ENCODE measurements around the gene TMEM178A. TPM values are rescaled to one million over a fixed set of nuclear protein-coding genes. Genes with fewer than 3 reads are reported as not detected.

Gene TMEM178A
- total and polyA plus RNA-seq, 2 of the 8 experiments (the other 6 are each of a cell fraction or from before 2014, with no cell fraction given), result 11.2 to 14.9 TPM

DNA sequence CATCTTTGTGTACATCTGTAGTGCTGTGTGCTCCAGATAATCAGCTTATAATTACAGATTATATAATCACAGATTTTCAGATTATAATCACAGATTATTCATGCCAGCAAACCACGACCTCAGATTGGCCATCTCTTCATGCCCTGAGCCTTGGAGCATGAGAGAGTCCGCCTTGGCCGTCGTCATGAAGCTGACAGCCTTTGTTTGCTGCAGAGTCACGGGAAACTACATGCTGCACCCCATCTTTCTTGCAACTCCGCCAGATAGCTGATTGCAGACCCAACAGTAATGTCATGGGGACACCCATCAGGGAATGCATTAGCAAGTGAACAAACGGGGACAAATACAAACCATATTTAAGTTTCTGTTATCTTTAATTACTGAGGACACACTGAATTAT, 7.3 kb downstream of the TMEM178A start:
- Histone ChIP-seq H4K20me1 (replicated peaks in 1 of 2; ENCODE audit: control insufficient read depth in 1 of 2, insufficient read depth in 2 of 2, low read length in 2 of 2) (no peaks in the 10 kb centered on the region), H3K14ac (ENCODE audit: insufficient read length) (no peak overlapping the region), H3K56ac (replicated peaks; ENCODE audit: insufficient read length, low read depth, low read length) (no peak overlapping the region), H3K23ac (ENCODE audit: insufficient read length) (no peak overlapping the region), H3K9ac (replicated peaks in 1 of 4; ENCODE audit: extremely low read depth in 1 of 4, low read depth in 3 of 4, low read length in 3 of 4) (no peak overlapping the region), H3K23me2 (ENCODE audit: low read depth, low read length) (no peaks in the 10 kb centered on the region), H3K4me2 (ENCODE audit: insufficient read depth in 1 of 2, low read depth in 2 of 2, low read length in 2 of 2) (no peak overlapping the region), H2AFZ (ENCODE audit: low read length) (no peak overlapping the region), H3K18ac (ENCODE audit: extremely low read depth, low read length) (no peak overlapping the region), H4K5ac (ENCODE audit: insufficient read length, low read depth, low read length) (no peak overlapping the region), H3K27ac (ENCODE audit: low read depth, low read length) (no peak overlapping the region), H3K9me3 (ENCODE audit: insufficient read depth in 2 of 2, low read depth in 1 of 2, low read length in 1 of 2) (peaks cover 0 to 5% of the 10 kb centered on the region in 2 experiments; a peak in 1 of 4 replicates), H3K4ac (replicated peaks; ENCODE audit: insufficient read length, low read depth, low read length) (no peak overlapping the region), H2BK120ac (replicated peaks; ENCODE audit: low read depth, low read length) (no peak overlapping the region), H2BK20ac (ENCODE audit: low read length) (no peak overlapping the region), H3K4me3 (ENCODE audit: extremely low read depth in 1 of 4, insufficient read depth in 2 of 4, low read depth in 3 of 4, low read length in 4 of 4) (no peak overlapping the region), H3K27me3 (replicated peaks in 1 of 4; ENCODE audit: control insufficient read depth in 3 of 4, extremely low read depth in 1 of 4, insufficient read depth in 3 of 4, low read length in 3 of 4) (no peaks in the 10 kb centered on the region), H4K8ac (ENCODE audit: extremely low read depth, insufficient read depth, low read length) (no peak overlapping the region), H3K79me2 (ENCODE audit: control insufficient read depth in 1 of 2, insufficient read depth in 2 of 2, low read length in 2 of 2) (no peaks in the 10 kb centered on the region), H2AK5ac (ENCODE audit: low read depth, low read length) (no peak overlapping the region), H2BK5ac (ENCODE audit: low read depth, low read length) (no peak overlapping the region), H4K91ac (replicated peaks; ENCODE audit: insufficient read length, low read length) (no peak overlapping the region), H2BK15ac (ENCODE audit: low read length) (no peak overlapping the region), H3K4me1 (replicated peaks in 1 of 4; ENCODE audit: control insufficient read depth in 3 of 4, insufficient read depth in 4 of 4, low read length in 3 of 4) (peaks cover 0 to under 1% (median 0%) of the 10 kb centered on the region in 4 experiments; a peak in 1 of 7 replicates), H2BK12ac (ENCODE audit: low read depth, low read length) (no peak overlapping the region), H3K79me1 (ENCODE audit: low read depth, low read length) (no peaks in the 10 kb centered on the region), H3K36me3 (ENCODE audit: control insufficient read depth in 2 of 4, insufficient read depth in 4 of 4, low read length in 3 of 4) (peaks cover 0 to 3% (median 0%) of the 10 kb centered on the region in 4 experiments; a peak in 1 of 8 replicates)
- FAIRE-seq (no peak), DNase-seq (ENCODE audit: low read depth in 1 of 2, low spot score in 2 of 2) (no peak)
- no peak for TF ChIP-seq CBX5 (IDR thresholded peaks at IDR 0.05; ENCODE audit: low read depth, low read length)
- no peak for TF ChIP-seq SAP30 (IDR thresholded peaks at IDR 0.05; ENCODE audit: insufficient read depth, insufficient replicate concordance, low read length)
- TF ChIP-seq RNF2 (IDR thresholded peaks at IDR 0.05; ENCODE audit: borderline replicate concordance, low read depth, low read length, missing control alignments, poor library complexity, severe bottlenecking), result no peak
- no peak for TF ChIP-seq CHD2 (IDR thresholded peaks at IDR 0.05; ENCODE audit: low read length)
- no peak for TF ChIP-seq TEAD4 (IDR thresholded peaks at IDR 0.05; ENCODE audit: low read depth, low read length)
- TF ChIP-seq, protein P1, sequence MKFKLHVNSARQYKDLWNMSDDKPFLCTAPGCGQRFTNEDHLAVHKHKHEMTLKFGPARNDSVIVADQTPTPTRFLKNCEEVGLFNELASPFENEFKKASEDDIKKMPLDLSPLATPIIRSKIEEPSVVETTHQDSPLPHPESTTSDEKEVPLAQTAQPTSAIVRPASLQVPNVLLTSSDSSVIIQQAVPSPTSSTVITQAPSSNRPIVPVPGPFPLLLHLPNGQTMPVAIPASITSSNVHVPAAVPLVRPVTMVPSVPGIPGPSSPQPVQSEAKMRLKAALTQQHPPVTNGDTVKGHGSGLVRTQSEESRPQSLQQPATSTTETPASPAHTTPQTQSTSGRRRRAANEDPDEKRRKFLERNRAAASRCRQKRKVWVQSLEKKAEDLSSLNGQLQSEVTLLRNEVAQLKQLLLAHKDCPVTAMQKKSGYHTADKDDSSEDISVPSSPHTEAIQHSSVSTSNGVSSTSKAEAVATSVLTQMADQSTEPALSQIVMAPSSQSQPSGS (IDR thresholded peaks at IDR 0.05; ENCODE audit: low read length), result no peak
- TF ChIP-seq SIN3A (conservative IDR thresholded peaks at IDR 0.05 in 1 of 2, IDR thresholded peaks at IDR 0.05 in 1 of 2; ENCODE audit: low read depth in 1 of 2, low read length in 2 of 2), result no peak
- no peak for TF ChIP-seq BCL11A (IDR thresholded peaks at IDR 0.05; ENCODE audit: low read depth in 2 of 2, low read length in 2 of 2)
- ChIA-PET CTCF (ENCODE audit: partially characterized antibody) (interaction anchor here (0.6 to 2.4 kb wide), 5 partner anchors 13 to 79 kb away, joined by 3 to 7 read pairs (median 3); no protein-coding TSS in a partner anchor), POLR2A (ENCODE audit: partially characterized antibody) (interaction anchor here (1.2 kb wide), 1 partner anchor 9 kb away, joined by 3 read pairs; no protein-coding TSS in a partner anchor)
- 85% methylated on average over 7 of the region's 7 CpGs; no CpG with 5 or more reads in 1 of the 2 experiments for WGBS, 2 experiments (ENCODE audit: extremely low coverage in 1 of 2, insufficient coverage in 1 of 2, insufficient read length in 1 of 2, insufficient replicate concordance in 2 of 2, low coverage in 1 of 2, low lambda C conversion rate in 2 of 2, missing lambda C conversion rate in 1 of 2)

Data from H1 (cell line).